CD8-positive, alpha-beta memory T cell (primary cell): ENCODE measurements around the gene CCNL1. TPM values are rescaled to one million over a fixed set of nuclear protein-coding genes. Genes with fewer than 3 reads are reported as not detected.
"Not testable (repeated sequence)": the region's sequence is repeated elsewhere in the genome, so short reads cannot be mapped to it uniquely, and the experiment has no call there.

Experiments
- CTCF ChIA-PET: fragments of 350-600 bp; sonication (Branson Sonifier 250); formaldehyde crosslinking; loops from one replicate; lab custom pipeline; 2021; ENCODE audit warnings: antibody characterized with exemption; lab: Charles Lee
- POLR2A ChIA-PET: fragments of 350-600 bp; sonication (Branson Sonifier 250); formaldehyde crosslinking; loops from one replicate; lab custom pipeline; 2021; ENCODE audit warnings: antibody characterized with exemption; lab: Charles Lee
- DNase-seq, 5 donors: peaks; one replicate each; pipeline versions ENCODE4 v3.0.0 to v3.0.0-alpha.2; 2020 to 2022; ENCODE audit warnings: mixed read lengths in 1 of 5
- H3K27ac ChIP-seq: one replicate; pipeline ENCODE4 v1.7.0; 2013; ENCODE audit warnings: low read depth, mild to moderate bottlenecking, low read length, moderate library complexity
- H3K27me3 ChIP-seq: 2 replicates; pipeline ENCODE4 v1.7.0; 2013; ENCODE audit warnings: low read length, mild to moderate bottlenecking; ENCODE audit not compliant: insufficient read depth, poor library complexity, severe bottlenecking
- H3K36me3 ChIP-seq: 2 replicates; pipeline ENCODE4 v1.7.0; 2013; ENCODE audit warnings: mild to moderate bottlenecking, low read length, moderate library complexity; ENCODE audit not compliant: insufficient read depth
- H3K4me1 ChIP-seq: 2 replicates; pipeline ENCODE4 v1.7.0; 2013; ENCODE audit warnings: mild to moderate bottlenecking, low read length, moderate library complexity; ENCODE audit not compliant: insufficient read depth
- H3K4me3 ChIP-seq: 2 replicates; pipeline ENCODE4 v1.7.0; 2013; ENCODE audit warnings: mild to moderate bottlenecking, low read length
- H3K9me3 ChIP-seq: 2 replicates; pipeline ENCODE4 v1.7.0; 2013; ENCODE audit warnings: mild to moderate bottlenecking, low read length
- H3K27ac Mint-ChIP-seq, 8 donors: one replicate each; pipeline ENCODE4 v1.8.0; 2020 to 2021; ENCODE audit warnings: mixed read lengths in 8 of 8, mild to moderate bottlenecking in 6 of 8, inconsistent platforms in 3 of 8, moderate library complexity in 3 of 8
- H3K27me3 Mint-ChIP-seq, 2 donors: one replicate each; pipeline ENCODE4 v1.8.0; 2020 to 2021; ENCODE audit warnings: mixed read lengths in 2 of 2, mild to moderate bottlenecking in 1 of 2, moderate library complexity in 1 of 2
- H3K36me3 Mint-ChIP-seq, 3 donors: one replicate each; pipeline ENCODE4 v1.8.0; 2020 to 2021; ENCODE audit warnings: mixed read lengths in 3 of 3, inconsistent platforms in 1 of 3, mild to moderate bottlenecking in 1 of 3
- H3K4me1 Mint-ChIP-seq, 3 donors: one replicate each; pipeline ENCODE4 v1.8.0; 2020 to 2021; ENCODE audit warnings: mixed read lengths in 3 of 3, inconsistent platforms in 1 of 3, mild to moderate bottlenecking in 1 of 3
- H3K4me3 Mint-ChIP-seq, 7 donors: one replicate each; pipeline ENCODE4 v1.8.0; 2020 to 2021; ENCODE audit warnings: mixed read lengths in 7 of 7, mild to moderate bottlenecking in 6 of 7, moderate library complexity in 4 of 7, inconsistent platforms in 2 of 7
- H3K9me3 Mint-ChIP-seq, 5 donors: one replicate each; pipeline ENCODE4 v1.8.0; 2020 to 2022; ENCODE audit warnings: mixed read lengths in 5 of 5, mild to moderate bottlenecking in 3 of 5, moderate library complexity in 2 of 5, inconsistent platforms in 1 of 5
- polyA plus RNA-seq: library from polyadenylated mRNA; unstranded; fragments of 300-500 nt; fragmentation: Illumina TruSeq; gene quantifications from one replicate; pipeline ENCODE4 v1.2.3, GENCODE V29; 2021
- total RNA-seq, 2 experiments: library from RNA; stranded (reverse); gene quantifications; one replicate each; pipeline ENCODE4 v1.2.3, GENCODE V29; 2021

CCNL1 gene
- total and polyA plus RNA-seq, 3 experiments from 2014 or later = 62.1 to 126 (median 125) TPM

DNA sequence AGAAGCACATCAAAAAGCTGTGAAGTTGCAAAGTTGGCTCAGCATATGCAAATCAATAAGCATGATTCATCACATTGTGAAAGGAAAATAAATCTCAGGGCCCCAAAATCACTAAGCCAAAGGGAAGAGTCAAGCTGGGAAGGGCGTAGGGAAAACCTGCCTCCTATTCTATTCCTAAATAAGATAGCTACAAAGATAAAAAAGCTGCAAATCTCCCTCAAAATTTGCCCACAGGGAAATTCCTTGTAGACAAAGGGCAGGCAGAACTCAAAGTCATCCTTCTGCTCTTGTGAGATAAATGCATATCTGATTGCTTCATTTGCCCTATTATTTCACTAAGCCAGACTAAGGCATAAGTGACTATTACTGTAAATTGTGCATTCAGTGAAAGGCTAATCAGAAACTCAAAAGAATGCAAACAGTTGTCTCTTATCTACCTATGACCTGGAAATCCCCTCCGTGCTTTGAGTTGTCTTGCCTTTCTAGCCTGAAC lies 30.5 kb upstream of the CCNL1 start:
- Histone ChIP-seq H3K4me3 (no peak overlapping the region), H3K27me3 (no peaks in the 10 kb centered on the region), H3K4me1 (no peaks in the 10 kb centered on the region), H3K9me3 (peaks cover 31% of the 10 kb centered on the region), H3K27ac (no peak overlapping the region), H3K36me3 (peaks cover 4% of the 10 kb centered on the region)
- ChIA-PET POLR2A (no interaction called here), CTCF (no interaction called here)
- Mint-ChIP-seq H3K4me3 (no peak overlapping the region), H3K27me3 (peaks cover 0 to 1% of the 10 kb centered on the region in 2 donors), H3K9me3 (peaks cover 45 to 96% (median 84%) of the 10 kb centered on the region in 5 donors), H3K4me1 (peaks cover 0 to 4% (median 0%) of the 10 kb centered on the region in 3 donors), H3K36me3 (peaks cover 9 to 63% (median 22%) of the 10 kb centered on the region in 3 donors), H3K27ac (no peak overlapping the region)
- DNase-seq = no peak

DNA sequence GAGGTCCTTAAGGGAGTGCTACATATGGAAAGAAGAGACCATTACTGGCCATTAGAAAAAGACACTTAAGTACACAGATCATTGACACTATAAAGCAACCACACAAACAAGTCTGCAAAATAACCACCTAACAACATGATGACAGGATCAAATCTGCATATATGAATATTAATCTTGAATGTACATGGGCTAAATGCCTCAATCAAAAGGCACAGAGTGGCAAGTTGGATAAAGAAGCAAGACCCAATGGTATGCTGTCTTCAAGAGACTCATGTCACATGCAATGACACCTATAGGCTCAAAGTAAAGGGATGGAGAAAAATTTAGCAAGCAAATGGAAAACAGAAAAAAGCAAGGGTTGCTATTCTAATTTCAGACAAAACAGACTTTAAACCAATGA lies 28.4 kb upstream of the CCNL1 start:
- H3K9me3 Mint-ChIP-seq = peaks cover 36 to 82% (median 69%) of the 10 kb centered on the region in 5 donors
- peaks cover 0 to 1% of the 10 kb centered on the region in 2 donors for H3K27me3 Mint-ChIP-seq
- CTCF ChIA-PET = no interaction called here
- H3K9me3 ChIP-seq = peaks cover 31% of the 10 kb centered on the region
- no peaks in the 10 kb centered on the region for H3K27me3 ChIP-seq
- POLR2A ChIA-PET = no interaction called here
- no peak overlapping the region for H3K27ac Mint-ChIP-seq
- DNase-seq = no peak
- H3K4me1 ChIP-seq = no peaks in the 10 kb centered on the region
- peaks cover 24 to 67% (median 38%) of the 10 kb centered on the region in 3 donors for H3K36me3 Mint-ChIP-seq
- H3K4me1 Mint-ChIP-seq = peaks cover 0 to 13% (median 7%) of the 10 kb centered on the region in 3 donors
- H3K4me3 Mint-ChIP-seq = no peak overlapping the region
- H3K36me3 ChIP-seq = peaks cover 4% of the 10 kb centered on the region
- no peak overlapping the region for H3K4me3 ChIP-seq
- H3K27ac ChIP-seq = no peak overlapping the region

DNA sequence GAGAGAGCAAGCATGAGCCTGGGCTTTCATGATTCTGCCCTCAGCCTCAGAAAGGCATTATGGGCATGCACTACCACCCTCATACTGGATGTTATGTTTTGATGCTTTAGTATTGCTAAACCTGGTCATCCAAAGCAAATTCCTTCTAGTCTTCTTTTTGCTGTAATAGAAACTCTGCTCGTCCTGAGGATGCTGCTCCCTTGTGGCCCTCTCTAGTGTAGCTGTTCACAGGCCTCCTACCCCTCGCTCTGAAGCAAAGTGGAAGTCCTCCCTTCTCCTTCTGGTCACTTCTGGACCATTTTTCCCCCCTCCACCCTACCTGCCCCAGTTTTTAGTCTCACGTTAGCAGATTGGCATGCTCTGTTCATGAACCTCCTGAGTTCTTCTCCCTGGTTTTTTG lies 22.9 kb upstream of the CCNL1 start:
- no peak overlapping the region for H3K27ac ChIP-seq
- peaks cover 33 to 57% (median 57%) of the 10 kb centered on the region in 3 donors for H3K36me3 Mint-ChIP-seq
- POLR2A ChIA-PET = no interaction called here
- peaks cover 4% of the 10 kb centered on the region for H3K36me3 ChIP-seq
- no peaks in the 10 kb centered on the region for H3K27me3 ChIP-seq
- no peak overlapping the region for H3K27ac Mint-ChIP-seq
- peaks cover 18 to 30% (median 18%) of the 10 kb centered on the region in 3 donors for H3K4me1 Mint-ChIP-seq
- H3K27me3 Mint-ChIP-seq = peaks cover 0 to 1% of the 10 kb centered on the region in 2 donors
- H3K4me3 Mint-ChIP-seq = no peak overlapping the region
- DNase-seq = no peak
- peaks cover 9 to 34% (median 22%) of the 10 kb centered on the region in 5 donors for H3K9me3 Mint-ChIP-seq
- H3K4me3 ChIP-seq = no peak overlapping the region
- no peaks in the 10 kb centered on the region for H3K4me1 ChIP-seq
- CTCF ChIA-PET = no interaction called here
- H3K9me3 ChIP-seq = peaks cover 8% of the 10 kb centered on the region

DNA sequence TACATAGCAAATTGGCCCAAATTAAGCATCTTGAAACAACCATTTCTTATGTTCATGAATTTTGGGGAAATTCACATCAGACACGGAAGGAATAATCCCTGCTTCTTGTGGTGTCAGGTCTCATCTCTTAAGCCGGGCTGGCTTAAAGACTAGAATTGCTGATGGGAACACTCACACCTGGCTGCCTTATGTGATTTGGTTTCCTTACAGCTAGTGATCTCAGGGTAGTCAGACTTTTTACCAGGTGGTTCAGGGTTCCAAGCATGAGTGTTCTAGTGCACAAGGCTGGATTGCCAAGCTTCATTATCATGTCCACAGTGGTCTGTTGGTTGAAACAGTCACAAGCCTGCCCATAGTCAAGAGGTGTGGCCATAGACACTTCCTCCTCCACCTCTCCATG lies 20.3 kb upstream of the CCNL1 start:
- Mint-ChIP-seq H3K9me3 (peaks cover 2 to 10% (median 6%) of the 10 kb centered on the region in 5 donors), H3K4me1 (peaks cover 35 to 50% (median 41%) of the 10 kb centered on the region in 3 donors), H3K36me3 (peaks cover 22 to 46% (median 40%) of the 10 kb centered on the region in 3 donors), H3K27ac (no peak overlapping the region), H3K4me3 (no peak overlapping the region), H3K27me3 (no peaks in the 10 kb centered on the region)
- H3K27ac ChIP-seq = no peak overlapping the region
- H3K27me3 ChIP-seq = no peaks in the 10 kb centered on the region
- POLR2A ChIA-PET = no interaction called here
- no peak overlapping the region for H3K4me3 ChIP-seq
- no peaks in the 10 kb centered on the region for H3K9me3 ChIP-seq
- no peak for DNase-seq
- peaks cover 19% of the 10 kb centered on the region for H3K4me1 ChIP-seq
- CTCF ChIA-PET = no interaction called here
- no peaks in the 10 kb centered on the region for H3K36me3 ChIP-seq

DNA sequence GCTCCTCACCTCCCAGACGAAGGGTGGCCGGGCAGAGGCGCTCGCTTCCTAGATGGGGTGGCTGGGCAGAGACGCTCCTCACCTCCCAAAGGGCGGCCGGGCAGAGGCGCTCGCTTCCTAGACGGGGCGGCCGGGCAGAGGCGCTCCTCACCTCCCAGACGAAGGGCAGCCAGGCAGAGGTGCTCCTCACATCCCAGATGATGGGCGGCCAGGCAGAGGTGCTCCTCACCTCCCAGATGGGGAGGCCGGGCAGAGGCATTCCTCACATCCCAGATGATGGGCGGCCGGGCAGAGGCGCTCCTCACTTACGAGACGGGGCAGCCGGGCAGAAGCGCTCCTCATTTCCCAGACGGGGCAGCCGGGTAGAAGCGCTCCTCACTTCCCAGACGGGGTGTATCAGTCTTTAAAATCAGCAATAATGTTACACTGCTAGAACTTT lies 19.4 kb upstream of the CCNL1 start:
- no peak overlapping the region for H3K4me3 Mint-ChIP-seq
- no peak overlapping the region for H3K27ac Mint-ChIP-seq
- no peaks in the 10 kb centered on the region for H3K27me3 ChIP-seq
- H3K9me3 ChIP-seq = no peaks in the 10 kb centered on the region
- ChIA-PET CTCF (no interaction called here), POLR2A (no interaction called here)
- H3K36me3 ChIP-seq = no peaks in the 10 kb centered on the region
- peaks cover 17 to 47% (median 32%) of the 10 kb centered on the region in 3 donors for H3K36me3 Mint-ChIP-seq
- H3K27ac ChIP-seq = no peak overlapping the region
- peaks cover 19% of the 10 kb centered on the region for H3K4me1 ChIP-seq
- peaks cover 37 to 52% (median 44%) of the 10 kb centered on the region in 3 donors for H3K4me1 Mint-ChIP-seq
- no peak for DNase-seq
- peaks cover 0 to 4% of the 10 kb centered on the region in 2 donors for H3K27me3 Mint-ChIP-seq
- no peak overlapping the region for H3K4me3 ChIP-seq
- H3K9me3 Mint-ChIP-seq = peaks cover 0 to 6% (median 4%) of the 10 kb centered on the region in 5 donors

DNA sequence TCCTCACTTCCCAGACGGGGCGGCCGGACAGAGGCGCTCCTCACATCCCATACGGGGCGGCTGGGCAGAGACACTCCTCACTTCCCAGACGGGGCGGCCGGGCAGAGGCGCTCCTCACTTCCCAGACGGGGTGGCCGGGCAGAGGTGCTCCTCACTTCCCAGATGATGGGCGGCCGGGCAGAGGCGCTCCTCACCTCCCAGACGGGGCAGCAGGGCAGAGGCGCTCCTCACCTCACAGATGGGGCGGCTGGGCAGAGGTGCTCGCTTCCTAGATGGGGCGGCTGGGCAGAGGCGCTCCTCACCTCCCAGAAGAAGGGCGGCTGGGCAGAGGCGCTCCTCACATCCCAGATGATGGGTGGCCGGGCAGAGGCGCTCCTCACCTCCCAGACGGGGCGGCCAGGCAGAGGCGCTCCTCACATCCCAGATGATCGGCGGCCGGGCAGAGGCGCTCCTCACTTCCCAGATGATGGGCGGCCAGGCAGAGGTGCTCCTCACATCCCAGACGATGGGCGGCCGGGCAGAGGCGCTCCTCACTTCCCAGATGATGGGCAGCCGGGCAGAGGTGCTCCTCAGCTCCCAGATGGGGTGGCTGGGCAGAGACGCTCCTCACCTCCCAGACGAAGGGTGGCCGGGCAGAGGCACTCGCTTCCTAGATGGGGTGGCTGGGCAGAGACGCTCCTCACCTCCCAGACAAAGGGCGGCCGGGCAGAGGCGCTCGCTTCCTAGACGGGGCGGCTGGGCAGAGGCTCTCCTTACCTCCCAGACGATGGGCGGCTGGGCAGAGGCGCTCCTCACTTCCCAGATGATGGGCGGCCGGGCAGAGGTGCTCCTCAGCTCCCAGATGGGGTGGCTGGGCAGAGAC lies 18.8 kb upstream of the CCNL1 start:
- H3K4me3 ChIP-seq, H3K9me3 Mint-ChIP-seq, H3K27me3 ChIP-seq, CTCF ChIA-PET, POLR2A ChIA-PET, H3K36me3 ChIP-seq, H3K27ac ChIP-seq, H3K27me3 Mint-ChIP-seq, H3K9me3 ChIP-seq: not testable (repeated sequence)
- H3K4me1 Mint-ChIP-seq = peaks cover 38 to 55% (median 49%) of the 10 kb centered on the region in 3 donors
- H3K27ac Mint-ChIP-seq = peak overlapping the region in 1 of 8 donors; percentile 10
- DNase-seq = peak in 1 of 5 donors; percentile 46
- H3K36me3 Mint-ChIP-seq = peaks cover 12 to 42% (median 26%) of the 10 kb centered on the region in 3 donors
- peaks cover 25% of the 10 kb centered on the region for H3K4me1 ChIP-seq
- peak overlapping the region in 1 of 7 donors; percentile 14 for H3K4me3 Mint-ChIP-seq

DNA sequence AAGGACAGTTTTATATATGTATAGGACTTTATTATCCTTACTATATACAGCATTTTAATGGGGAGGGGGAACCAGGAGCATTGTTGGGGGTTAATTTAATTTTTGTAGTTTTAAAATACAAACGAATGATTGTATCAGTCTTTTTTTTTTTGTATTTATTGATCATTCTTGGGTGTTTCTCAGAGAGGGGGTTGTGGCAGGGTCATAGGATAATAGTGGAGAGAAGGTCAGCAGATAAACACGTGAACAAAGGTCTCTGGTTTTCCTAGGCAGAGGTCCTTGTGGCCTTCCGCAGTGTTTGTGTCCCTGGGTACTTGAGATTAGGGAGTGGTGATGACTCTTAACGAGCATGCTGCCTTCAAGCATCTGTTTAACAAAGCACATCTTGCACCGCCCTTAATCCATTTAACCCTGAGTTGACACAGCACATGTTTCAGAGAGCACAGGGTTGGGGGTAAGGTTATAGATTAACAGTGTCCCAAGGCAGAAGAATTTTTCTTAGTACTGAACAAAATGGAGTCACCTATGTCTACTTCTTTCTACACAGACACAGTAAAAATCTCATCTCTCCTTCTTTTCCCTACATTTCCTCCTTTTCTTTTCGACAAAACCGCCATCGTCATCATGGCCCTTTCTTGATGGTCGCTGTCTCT lies 18.0 kb upstream of the CCNL1 start:
- POLR2A ChIA-PET = interaction anchor here (4.8 kb wide), 1 partner anchor 18 kb away, joined by 284 read pairs; the partner anchor contains the start of gene CCNL1
- H3K36me3 ChIP-seq, H3K27ac ChIP-seq, H3K4me3 ChIP-seq, H3K27me3 ChIP-seq, H3K27me3 Mint-ChIP-seq, CTCF ChIA-PET, H3K9me3 Mint-ChIP-seq, H3K9me3 ChIP-seq, DNase-seq: not testable (repeated sequence)
- peak overlapping the region in 1 of 7 donors; percentile 14 for H3K4me3 Mint-ChIP-seq
- peaks cover 7 to 34% (median 18%) of the 10 kb centered on the region in 3 donors for H3K36me3 Mint-ChIP-seq
- H3K27ac Mint-ChIP-seq = peak overlapping the region in 3 of 8 donors; percentile 17 to 97 (median 64)
- H3K4me1 Mint-ChIP-seq = peaks cover 36 to 51% (median 49%) of the 10 kb centered on the region in 3 donors
- H3K4me1 ChIP-seq = peaks cover 25% of the 10 kb centered on the region
